ENCODE data around the gene CRTC3. TPM values are rescaled to one million over a fixed set of nuclear protein-coding genes. Genes with fewer than 3 reads are reported as not detected.

CRTC3 gene
- total and polyA plus RNA-seq, 2 of the 13 experiments (the other 11 are each of a cell fraction or from before 2014, with no cell fraction given), result 8.4 to 11.8 TPM

GRCh38 chr15:90497912-90498311 is 31.8 kb upstream of the CRTC3 start:
- Histone ChIP-seq H4K20me1 (ENCODE audit: insufficient read depth, low read length) (no peaks in the 10 kb centered on the region), H3K27ac (ENCODE audit: extremely low read length, insufficient read depth, low read length) (no peak overlapping the region), H3K9me3 (ENCODE audit: low read length) (no peaks in the 10 kb centered on the region), H3K36me3 (replicated peaks in 1 of 2; ENCODE audit: control insufficient read depth in 1 of 2, insufficient read depth in 2 of 2, low read length in 2 of 2) (peaks cover 6 to 36% of the 10 kb centered on the region in 2 experiments), H3K79me2 (ENCODE audit: insufficient read depth, low read length) (no peaks in the 10 kb centered on the region), H3K4me2 (ENCODE audit: low read depth, low read length) (no peak overlapping the region), H2AFZ (ENCODE audit: low read length) (no peak overlapping the region), H3K4me1 (ENCODE audit: insufficient read depth, low read length) (no peaks in the 10 kb centered on the region), H3K4me3 (replicated peaks in 1 of 3; ENCODE audit: insufficient read depth in 1 of 3, low read depth in 2 of 3, low read length in 3 of 3) (no peak overlapping the region), H3K27me3 (ENCODE audit: control insufficient read depth in 1 of 2, insufficient read depth in 2 of 2, low read length in 2 of 2) (no peaks in the 10 kb centered on the region), H3K9ac (ENCODE audit: insufficient read depth, low read depth, low read length) (no peak overlapping the region)
- FAIRE-seq (no peak), DNase-seq (ENCODE audit: low spot score) (no peak), ATAC-seq (no peak)
- ChIA-PET POLR2A (no interaction called here), CTCF (ENCODE audit: low intra/inter-chr PET ratio, low total read pairs) (no interaction called here)
- in situ Hi-C loops (cut with HindIII; ENCODE audit: extremely low pct_ligation_motif_present, low pct_unique_long_range_greater_than_20kb), result no loop called here
- 95% methylated on average over 6 of the region's 6 CpGs for WGBS (ENCODE audit: low lambda C conversion rate)
- intact Hi-C loops (cut with micrococcal nuclease; ENCODE audit: unreplicated experiment), result no loop called here
- BruUV-seq (replicated peaks), result no TSS peak
- TF ChIP-seq RXRA (CRISPR knock-in tag; IDR thresholded peaks at IDR 0.05) (no peak), E2F1 (CRISPR knock-in tag; IDR thresholded peaks at IDR 0.05) (no peak), ZNF589 (CRISPR knock-in tag; conservative IDR thresholded peaks at IDR 0.05) (no peak), ZNF790 (CRISPR knock-in tag; IDR thresholded peaks at IDR 0.05; ENCODE audit: borderline replicate concordance) (no peak), SNRNP70 (IDR thresholded peaks at IDR 0.05; ENCODE audit: low read depth, low read length) (no peak), EHMT2 (IDR thresholded peaks at IDR 0.05; ENCODE audit: borderline replicate concordance, low read depth, low read length) (no peak), ZMYM4 (CRISPR knock-in tag; IDR thresholded peaks at IDR 0.05) (no peak), ZNF720 (CRISPR knock-in tag; IDR thresholded peaks at IDR 0.05) (no peak), ZNF615 (CRISPR knock-in tag; IDR thresholded peaks at IDR 0.05; ENCODE audit: borderline replicate concordance) (no peak), ARNT (IDR thresholded peaks at IDR 0.05) (no peak), CBX1 (IDR thresholded peaks at IDR 0.05; ENCODE audit: low read depth) (no peak), ELF4 (CRISPR knock-in tag; IDR thresholded peaks at IDR 0.05; ENCODE audit: borderline replicate concordance) (no peak), ZNF839 (CRISPR knock-in tag; IDR thresholded peaks at IDR 0.05; ENCODE audit: borderline replicate concordance) (no peak), ZBTB7B (CRISPR knock-in tag; IDR thresholded peaks at IDR 0.05) (no peak), ZFP1 (CRISPR knock-in tag; IDR thresholded peaks at IDR 0.05) (no peak), CENPBD1 (CRISPR knock-in tag; IDR thresholded peaks at IDR 0.05; ENCODE audit: borderline replicate concordance, low read depth) (no peak), ZFP36L1 (CRISPR knock-in tag; IDR thresholded peaks at IDR 0.05) (no peak)
- TF ChIP-seq, protein P1, sequence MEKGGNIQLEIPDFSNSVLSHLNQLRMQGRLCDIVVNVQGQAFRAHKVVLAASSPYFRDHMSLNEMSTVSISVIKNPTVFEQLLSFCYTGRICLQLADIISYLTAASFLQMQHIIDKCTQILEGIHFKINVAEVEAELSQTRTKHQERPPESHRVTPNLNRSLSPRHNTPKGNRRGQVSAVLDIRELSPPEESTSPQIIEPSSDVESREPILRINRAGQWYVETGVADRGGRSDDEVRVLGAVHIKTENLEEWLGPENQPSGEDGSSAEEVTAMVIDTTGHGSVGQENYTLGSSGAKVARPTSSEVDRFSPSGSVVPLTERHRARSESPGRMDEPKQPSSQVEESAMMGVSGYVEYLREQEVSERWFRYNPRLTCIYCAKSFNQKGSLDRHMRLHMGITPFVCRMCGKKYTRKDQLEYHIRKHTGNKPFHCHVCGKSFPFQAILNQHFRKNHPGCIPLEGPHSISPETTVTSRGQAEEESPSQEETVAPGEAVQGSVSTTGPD (CRISPR knock-in tag; IDR thresholded peaks at IDR 0.05), result no peak
